ENCODE measurements around the gene SBF2. TPM values are rescaled to one million over a fixed set of nuclear protein-coding genes. Genes with fewer than 3 reads are reported as not detected.
A peak's percentile ranks its signal among the peaks of the same experiment; 100 is the strongest.

Gene SBF2
- total RNA-seq, 4 donors from 2014 or later: 42.3 to 106 (median 45.3) TPM

GRCh38 chr11:9796854-9797253, 497.2 kb downstream of the SBF2 start:
- H3K27me3 ChIP-seq: no peaks in the 10 kb centered on the region
- peak overlapping the region; percentile 43 for H3K27ac ChIP-seq
- H3K4me1 ChIP-seq: peaks cover 6% of the 10 kb centered on the region
- 58% methylated on average over 5 of the region's 5 CpGs for WGBS
- TF ChIP-seq POLR2AphosphoS5 (IDR thresholded peaks at IDR 0.05) (peak in 2 of 3 donors; percentile 27 to 74), EP300 (IDR thresholded peaks at IDR 0.05) (no peak)
- no peaks in the 10 kb centered on the region for H3K9me3 ChIP-seq
- no peaks in the 10 kb centered on the region for H3K36me3 ChIP-seq
- DNase-seq (ENCODE audit: low spot score in 2 of 2): no peak
- H3K4me3 ChIP-seq: no peak overlapping the region

- Histone ChIP-seq H3K9me3 (no peaks in the 10 kb centered on the region), H3K27me3 (no peaks in the 10 kb centered on the region), H3K27ac (peak overlapping the region; percentile 43), H3K36me3 (no peaks in the 10 kb centered on the region), H3K4me1 (peaks cover under 1% of the 10 kb centered on the region), H3K4me3 (no peak overlapping the region)
- TF ChIP-seq EP300 (IDR thresholded peaks at IDR 0.05) (no peak), POLR2AphosphoS5 (IDR thresholded peaks at IDR 0.05) (no peak), POLR2A (IDR thresholded peaks at IDR 0.05) (no peak), CTCF (IDR thresholded peaks at IDR 0.05) (no peak)
- no peak for DNase-seq (ENCODE audit: low spot score in 2 of 2)
Measured at GRCh38 chr11:9796266-9796665, 497.8 kb downstream of the SBF2 start.

DNA sequence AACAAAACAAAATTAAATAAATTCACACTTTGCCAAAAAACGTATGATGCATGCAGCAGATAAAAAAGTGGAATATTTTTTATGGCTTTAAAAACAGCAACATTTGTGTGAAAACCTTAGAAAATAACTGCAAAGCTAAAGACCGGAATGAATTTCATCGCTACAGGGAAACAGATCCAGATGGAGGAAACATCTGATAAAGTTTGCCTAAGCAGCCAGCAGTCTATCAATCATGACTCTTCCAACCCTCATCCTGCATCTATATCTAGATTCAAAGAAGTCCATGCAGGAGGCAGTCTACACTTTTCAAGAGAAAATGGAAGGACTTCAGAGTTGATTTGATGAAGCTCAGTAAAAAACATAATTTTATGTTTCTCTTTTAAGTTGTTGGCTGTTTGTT, 503.3 kb downstream of the SBF2 start:
- no peaks in the 10 kb centered on the region for H3K9me3 ChIP-seq
- no peak for DNase-seq (ENCODE audit: low spot score in 2 of 2)
- TF ChIP-seq EP300 (IDR thresholded peaks at IDR 0.05) (no peak), POLR2A (IDR thresholded peaks at IDR 0.05) (no peak), CTCF (IDR thresholded peaks at IDR 0.05) (no peak), POLR2AphosphoS5 (IDR thresholded peaks at IDR 0.05) (no peak)
- H3K27ac ChIP-seq: no peak overlapping the region
- 72% methylated on average over 3 of the region's 3 CpGs for WGBS
- no peaks in the 10 kb centered on the region for H3K27me3 ChIP-seq
- no peaks in the 10 kb centered on the region for H3K4me1 ChIP-seq
- H3K4me3 ChIP-seq: no peak overlapping the region
- H3K36me3 ChIP-seq: peaks cover 32% of the 10 kb centered on the region

DNA sequence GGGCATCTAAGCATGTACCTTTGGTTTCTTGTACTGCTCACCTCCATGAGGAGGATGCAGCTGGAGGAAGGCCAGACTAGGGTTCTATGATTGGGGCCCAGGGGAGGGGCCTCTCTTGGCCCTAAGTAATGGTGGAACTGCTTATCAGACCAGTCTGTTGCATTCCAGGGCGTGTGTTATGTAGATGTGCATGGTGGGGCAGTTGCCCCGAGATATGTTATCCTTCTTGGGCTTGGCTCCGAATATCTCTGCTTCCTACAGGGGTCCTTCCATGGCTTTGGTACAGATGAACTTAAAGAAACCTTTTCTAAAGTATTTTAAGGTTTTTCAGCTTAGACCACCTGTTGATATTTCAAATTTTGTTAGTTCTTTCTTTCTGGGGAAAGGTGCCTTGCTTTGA, 504.1 kb downstream of the SBF2 start:
- DNase-seq (ENCODE audit: low spot score in 2 of 2): no peak
- Histone ChIP-seq H3K27me3 (no peaks in the 10 kb centered on the region), H3K4me1 (no peaks in the 10 kb centered on the region), H3K36me3 (peaks cover 39% of the 10 kb centered on the region), H3K9me3 (no peaks in the 10 kb centered on the region), H3K27ac (no peak overlapping the region), H3K4me3 (no peak overlapping the region)
- 95% methylated on average over 3 of the region's 3 CpGs for WGBS
- TF ChIP-seq POLR2A (IDR thresholded peaks at IDR 0.05): no peak
- TF ChIP-seq EP300 (IDR thresholded peaks at IDR 0.05): no peak
- no peak for TF ChIP-seq POLR2AphosphoS5 (IDR thresholded peaks at IDR 0.05)
- no peak for TF ChIP-seq CTCF (IDR thresholded peaks at IDR 0.05)

DNA sequence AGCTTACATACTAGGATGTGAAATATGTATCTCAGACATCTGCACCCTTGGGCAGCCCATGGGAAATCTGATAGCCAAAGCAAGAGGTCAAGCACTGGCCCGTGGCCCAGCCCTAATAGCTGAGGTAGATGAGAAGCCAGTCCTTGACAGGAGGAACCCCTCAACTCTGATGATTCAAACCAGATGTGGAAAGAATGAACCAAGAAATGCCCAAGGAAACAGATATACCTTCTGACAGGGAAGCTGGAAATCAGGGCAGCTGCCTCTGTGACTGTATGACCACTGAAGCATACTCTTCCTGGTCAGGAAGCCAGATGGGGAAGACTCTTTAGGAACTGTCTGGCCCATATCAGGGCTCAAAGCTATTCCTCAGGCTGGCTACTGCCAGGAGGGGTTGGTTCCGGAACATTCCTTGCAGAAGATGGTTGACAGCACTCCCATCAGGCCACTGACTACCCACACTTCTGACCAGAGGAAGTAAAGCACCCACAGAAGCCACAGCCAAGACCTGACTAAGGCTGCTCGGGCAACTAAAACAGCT, 506.0 kb downstream of the SBF2 start:
- Histone ChIP-seq H3K4me3 (no peak overlapping the region), H3K9me3 (no peaks in the 10 kb centered on the region), H3K27me3 (no peaks in the 10 kb centered on the region), H3K36me3 (peaks cover 54% of the 10 kb centered on the region), H3K27ac (no peak overlapping the region), H3K4me1 (no peaks in the 10 kb centered on the region)
- DNase-seq (ENCODE audit: low spot score in 2 of 2): no peak
- 75% methylated on average over 3 of the region's 3 CpGs for WGBS
- TF ChIP-seq EP300 (IDR thresholded peaks at IDR 0.05): no peak
- TF ChIP-seq POLR2A (IDR thresholded peaks at IDR 0.05): no peak
- no peak for TF ChIP-seq POLR2AphosphoS5 (IDR thresholded peaks at IDR 0.05)
- no peak for TF ChIP-seq CTCF (IDR thresholded peaks at IDR 0.05)

GRCh38 chr11:9787260-9787659, 506.8 kb downstream of the SBF2 start:
- no peak for DNase-seq (ENCODE audit: low spot score in 2 of 2)
- WGBS: 91% methylated on average over 5 of the region's 5 CpGs
- H3K4me1 ChIP-seq: no peaks in the 10 kb centered on the region
- no peaks in the 10 kb centered on the region for H3K27me3 ChIP-seq
- H3K36me3 ChIP-seq: peaks cover 54% of the 10 kb centered on the region
- no peak overlapping the region for H3K4me3 ChIP-seq
- H3K27ac ChIP-seq: no peak overlapping the region
- TF ChIP-seq POLR2A (IDR thresholded peaks at IDR 0.05) (no peak), POLR2AphosphoS5 (IDR thresholded peaks at IDR 0.05) (no peak), CTCF (IDR thresholded peaks at IDR 0.05) (no peak), EP300 (IDR thresholded peaks at IDR 0.05) (no peak)
- H3K9me3 ChIP-seq: no peaks in the 10 kb centered on the region
